HG02943 (cell line): Measurements from ENCODE around the gene WDR19.
"Not testable (repeated sequence)": the region's sequence is repeated elsewhere in the genome, so short reads cannot be mapped to it uniquely, and the experiment has no call there.

Experiments used
- ATAC-seq: cut with Tn5 transposase; IDR thresholded peaks from one replicate; pipeline ENCODE4 v1.9.1; 2021; ENCODE audit warnings: mild to moderate bottlenecking, low read depth, moderate library complexity; ENCODE audit not compliant: unreplicated experiment

WDR19 gene

DNA sequence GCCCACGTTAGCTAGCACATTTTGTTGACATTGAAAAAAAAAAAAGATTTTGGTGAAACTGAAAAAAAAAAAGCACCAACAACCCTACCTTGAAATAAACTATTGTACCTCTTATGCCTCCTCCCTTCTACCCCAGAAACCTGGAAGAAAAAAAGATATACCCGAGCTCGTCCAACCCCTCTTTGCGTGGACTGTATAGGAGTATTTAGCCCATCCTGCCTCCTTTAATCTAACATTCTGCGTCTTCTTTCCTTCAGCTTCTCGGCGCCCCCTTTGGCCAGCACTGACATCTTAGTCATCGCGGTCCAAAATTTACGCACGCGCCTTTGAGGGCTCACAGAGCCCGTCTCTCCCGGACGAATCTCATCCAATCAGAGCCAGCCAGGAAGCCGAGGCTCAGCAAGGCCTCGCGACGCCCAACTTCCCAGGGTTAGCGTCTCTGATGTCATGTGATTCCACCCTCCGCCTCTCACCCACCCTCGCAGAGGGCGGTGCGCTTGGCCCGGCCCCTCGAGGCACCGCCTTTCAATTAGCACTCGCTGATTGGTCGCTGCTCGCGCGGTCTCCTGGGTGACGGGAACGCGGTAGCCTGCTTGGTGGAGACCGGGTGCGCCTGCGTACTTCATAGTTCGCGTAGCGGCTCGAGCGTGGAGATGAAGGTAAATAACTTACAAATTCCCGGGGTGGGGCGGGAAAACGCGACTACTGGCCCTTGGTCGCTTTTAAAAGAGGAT is at the start of gene WDR19:
TSS of gene WDR19 (plus strand) at position 625 of the 734 bp plus-strand sequence. CDS start at position 654, 29 bp downstream.
- ATAC-seq, result peak; percentile 100

GRCh38 chr4:39133623-39134022 is 48.7 kb upstream of the WDR19 start:
- no peak for ATAC-seq

DNA sequence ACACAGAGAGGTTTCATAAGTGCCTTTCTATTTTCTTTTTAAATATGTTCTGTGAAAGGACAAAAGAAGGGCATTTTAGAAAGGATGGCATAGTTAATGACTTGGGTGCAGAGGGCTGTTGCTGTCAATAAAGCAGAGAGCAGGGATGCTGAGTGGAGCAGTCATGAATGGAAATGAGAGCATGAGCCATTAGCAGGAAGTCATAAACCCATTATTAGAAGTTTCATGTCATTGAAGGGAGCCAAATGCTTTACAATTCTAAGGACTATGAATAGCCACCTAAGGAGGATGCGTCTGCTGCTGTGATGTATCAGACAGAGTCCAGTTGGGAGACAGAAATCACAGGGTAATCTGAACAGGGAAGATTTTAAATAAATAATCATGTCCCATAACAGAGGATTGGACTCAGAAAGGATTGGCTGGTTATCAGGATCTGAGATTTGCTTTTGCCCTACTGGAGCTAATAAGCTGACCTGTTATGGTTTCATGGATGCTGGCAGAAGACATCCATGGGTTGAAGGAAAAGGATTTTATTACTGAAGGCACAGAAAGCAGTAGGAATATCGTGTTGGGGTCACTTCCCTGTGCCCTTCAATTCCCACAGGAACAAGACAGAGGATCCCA is 47.5 kb upstream of the WDR19 start:
- ATAC-seq, result no peak

DNA sequence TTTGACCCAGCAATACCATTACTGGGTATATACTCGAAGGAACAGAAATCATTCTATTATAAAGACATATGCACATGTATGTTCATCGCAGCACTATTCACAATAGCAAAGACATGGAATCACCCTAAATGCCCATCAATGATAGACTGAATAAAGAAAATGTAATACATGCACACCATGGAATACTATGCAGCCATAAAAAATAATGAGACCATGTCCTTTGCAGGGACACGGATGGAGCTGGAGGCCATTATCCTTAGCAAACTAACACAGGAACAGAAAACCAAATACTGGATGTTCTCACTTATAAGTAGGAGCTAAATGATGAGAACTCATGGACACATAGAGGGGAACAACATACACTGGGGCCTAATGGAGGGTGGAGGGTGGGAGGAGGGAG is 44.1 kb upstream of the WDR19 start:
- ATAC-seq, result not testable (repeated sequence)

GRCh38 chr4:39146211-39146610 is 36.1 kb upstream of the WDR19 start:
- no peak for ATAC-seq

DNA sequence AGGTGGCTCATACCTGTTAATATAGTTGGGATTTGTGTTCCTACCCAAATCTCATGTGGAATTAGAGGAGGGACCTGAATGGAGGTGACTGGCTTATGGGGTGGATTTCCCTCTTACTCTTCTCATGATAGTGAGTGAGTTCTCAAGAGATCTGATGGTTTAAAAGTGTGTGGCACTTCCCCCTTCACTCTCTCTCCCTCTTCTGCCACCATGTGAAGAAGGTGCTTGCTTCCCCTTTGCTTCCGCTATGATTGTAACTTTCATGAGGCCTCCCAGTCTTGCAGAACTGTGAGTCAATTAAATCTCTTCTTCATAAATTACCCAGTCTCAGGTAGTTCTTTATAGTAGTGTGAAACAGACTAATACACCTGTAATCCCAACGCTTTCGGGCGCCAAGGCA is 28.3 kb upstream of the WDR19 start:
- ATAC-seq, result no peak

DNA sequence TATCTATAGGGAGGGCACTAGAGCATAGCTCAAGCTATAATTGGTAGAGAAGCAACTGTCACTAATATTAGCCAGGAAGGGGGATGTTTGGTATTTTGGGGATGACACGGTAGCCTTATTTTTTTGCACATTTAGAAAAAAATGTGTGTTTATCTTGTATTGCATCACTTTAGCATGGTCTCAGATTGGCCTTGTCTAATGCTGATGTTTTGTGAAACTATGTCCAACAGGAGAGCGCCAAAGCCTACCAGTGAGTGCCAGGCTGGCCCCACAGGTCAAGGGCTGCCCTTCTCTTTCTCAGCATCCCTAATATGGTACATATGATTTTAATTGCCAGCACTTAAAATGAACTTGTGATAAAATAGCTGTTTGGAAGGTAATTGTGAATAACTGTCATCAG is 24.8 kb upstream of the WDR19 start:
- ATAC-seq, result no peak

GRCh38 chr4:39166177-39166576 is 16.2 kb upstream of the WDR19 start:
- ATAC-seq, result no peak

DNA sequence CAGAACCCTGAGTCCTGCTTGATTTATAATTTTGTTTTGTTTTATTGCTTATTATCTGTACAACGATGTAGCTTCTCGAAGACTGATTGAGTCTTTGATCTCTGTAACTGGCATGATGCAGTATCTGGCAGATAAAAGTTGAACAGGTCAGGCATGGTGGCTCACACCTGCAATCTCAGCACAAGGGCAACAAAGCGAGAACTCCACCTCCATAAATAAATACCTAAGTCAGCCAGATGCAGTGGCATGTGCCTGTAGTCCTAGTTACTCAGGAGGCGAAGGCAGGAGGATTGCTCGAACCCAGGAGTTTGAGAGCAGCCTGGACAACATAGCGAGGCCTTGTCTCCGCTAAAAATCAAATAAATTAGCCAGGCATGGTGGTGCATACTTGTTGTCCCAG is 15.7 kb upstream of the WDR19 start:
- ATAC-seq, result no peak

DNA sequence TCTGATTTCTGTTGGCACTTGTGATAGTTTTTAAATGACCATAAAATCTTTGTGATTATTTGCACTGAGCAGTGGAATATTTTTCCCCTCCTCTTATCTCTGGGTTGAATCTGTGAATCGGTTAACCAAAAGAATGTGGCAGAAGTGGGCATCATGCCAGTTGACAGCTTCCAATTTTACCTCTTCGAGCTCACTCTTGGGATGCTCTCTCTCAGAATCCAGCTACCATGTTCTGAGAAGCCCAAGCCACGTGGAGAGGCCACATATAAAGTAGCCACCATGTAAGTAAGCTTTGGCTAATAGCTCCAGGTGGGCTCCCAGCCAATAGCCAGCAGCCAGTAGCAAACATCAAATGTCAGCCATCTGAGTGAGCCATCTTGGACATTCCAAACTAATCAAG is 12.9 kb upstream of the WDR19 start:
- no peak for ATAC-seq

GRCh38 chr4:39170301-39170700 is 12.0 kb upstream of the WDR19 start:
- no peak for ATAC-seq

DNA sequence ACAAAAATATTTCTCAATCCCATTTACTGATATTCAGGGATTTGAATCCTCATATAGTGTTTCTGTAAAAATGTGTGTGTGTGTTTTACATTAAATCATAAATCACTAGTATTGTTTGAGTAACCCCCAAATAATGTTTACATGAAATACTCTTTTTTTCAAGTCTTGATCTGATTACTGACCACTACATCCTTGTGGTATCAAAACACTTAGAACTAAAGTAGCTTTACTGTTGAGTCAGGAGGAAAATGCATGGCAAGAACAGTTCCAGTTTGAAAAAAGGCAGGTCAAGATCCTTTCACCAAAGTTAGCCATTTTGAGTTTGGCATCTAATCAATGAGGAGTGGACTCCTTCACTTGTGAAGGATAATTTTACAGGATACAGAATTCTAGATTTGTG is 3.6 kb upstream of the WDR19 start:
- no peak for ATAC-seq

GRCh38 chr4:39179681-39180080 is 2.6 kb upstream of the WDR19 start:
- no peak for ATAC-seq

GRCh38 chr4:39180629-39181028 is 1.7 kb upstream of the WDR19 start:
- ATAC-seq, result not testable (repeated sequence)

- ATAC-seq, result no peak
These were observed 817 bp upstream of the WDR19 start for GRCh38 chr4:39181520-39181904.

GRCh38 chr4:39201963-39202362 is 19.6 kb downstream of the WDR19 start:
- no peak for ATAC-seq

DNA sequence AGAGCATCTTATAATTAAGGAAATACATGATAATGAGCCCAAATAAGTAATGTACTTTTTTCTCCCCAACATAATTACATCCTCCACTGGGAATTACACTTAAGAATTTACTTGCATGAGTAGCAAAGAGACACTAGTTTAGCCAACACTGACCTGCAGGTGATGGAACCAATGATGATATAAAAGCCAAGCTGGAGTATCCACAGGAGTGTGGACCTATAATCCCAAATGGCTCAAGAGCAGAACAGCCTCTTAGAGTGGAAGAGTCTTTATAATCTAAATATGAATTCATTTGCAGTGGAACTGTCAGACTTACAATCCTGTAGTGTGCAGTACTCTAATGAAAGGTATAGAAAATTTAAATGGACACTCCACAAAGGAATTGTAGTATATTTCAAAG is 22.2 kb downstream of the WDR19 start:
- no peak for ATAC-seq

DNA sequence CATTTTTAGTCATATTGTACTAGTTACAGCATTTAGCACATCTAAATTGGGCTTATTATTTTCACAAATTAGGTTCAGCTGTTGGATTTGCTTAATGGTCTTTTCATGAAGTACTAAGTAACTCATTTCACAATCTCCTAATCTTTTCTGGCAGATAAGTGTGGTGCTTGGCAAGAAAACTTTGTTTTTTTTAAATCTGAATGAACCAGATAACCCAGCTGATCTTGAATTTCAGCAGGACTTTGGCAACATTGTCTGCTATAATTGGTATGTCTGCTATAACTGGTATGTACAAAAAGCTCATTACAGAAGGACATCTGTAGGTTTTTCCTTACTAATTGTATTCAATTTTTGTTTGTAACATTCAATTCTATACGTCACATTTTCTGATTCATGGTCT is 22.7 kb downstream of the WDR19 start:
- ATAC-seq, result no peak

DNA sequence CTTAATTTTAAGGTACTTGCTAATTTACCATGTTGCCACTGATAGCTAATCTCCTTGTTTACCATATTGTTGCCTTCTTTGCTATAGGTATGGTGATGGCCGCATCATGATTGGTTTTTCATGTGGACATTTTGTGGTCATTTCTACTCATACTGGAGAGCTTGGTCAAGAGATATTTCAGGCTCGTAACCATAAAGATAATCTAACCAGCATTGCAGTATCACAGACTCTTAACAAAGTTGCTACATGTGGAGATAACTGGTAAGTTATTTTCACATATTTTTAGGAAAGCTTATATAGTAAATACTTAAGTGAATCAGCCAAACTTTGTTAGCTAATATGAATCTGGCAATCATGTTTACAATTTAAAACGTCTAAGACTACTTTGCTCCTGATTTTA is 23.1 kb downstream of the WDR19 start:
- ATAC-seq, result no peak

- no peak for ATAC-seq
These were observed 45.6 kb downstream of the WDR19 start for GRCh38 chr4:39227906-39228305.

- no peak for ATAC-seq
These were observed 46.0 kb downstream of the WDR19 start for GRCh38 chr4:39228377-39228776.

DNA sequence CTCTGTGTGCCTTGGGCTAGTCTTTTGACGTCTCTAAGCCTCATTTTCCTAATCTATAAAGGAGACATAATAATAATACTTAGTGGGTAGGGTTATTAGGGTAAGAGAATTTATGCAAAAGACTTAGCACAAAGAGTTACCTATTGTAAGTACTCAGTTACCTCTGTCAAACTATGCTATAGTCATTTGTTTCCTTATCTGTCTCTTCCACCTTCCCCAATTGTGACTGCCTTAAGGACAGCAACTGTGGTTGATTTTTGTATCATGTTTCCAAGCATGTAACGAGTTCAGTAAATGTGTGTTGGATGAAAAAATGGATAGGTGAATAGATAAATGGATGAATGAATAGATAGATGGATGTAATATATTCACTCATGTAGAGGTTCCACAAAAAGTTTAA is 48.1 kb downstream of the WDR19 start:
- ATAC-seq, result no peak
